Activated T-helper 9 cell treated with anti-CD3 and anti-CD28 coated beads, Interleukin-2, amount 50 U/mL, for 16 hours (primary cell): ENCODE measurements around the gene ANXA6.

ENCODE experiments used
- DNase-seq: peaks from one replicate; pipeline ENCODE4 v3.0.0-alpha.2; 2020; ENCODE audit warnings: low read depth

Gene ANXA6

GRCh38 chr5:151153300-151153699 lies 4.3 kb downstream of the ANXA6 start:
- DNase-seq = no peak

- peak; percentile 30 for DNase-seq
Observed at GRCh38 chr5:151151793-151152192, 5.8 kb downstream of the ANXA6 start.

- no peak for DNase-seq
Observed at GRCh38 chr5:151151263-151151660, 6.3 kb downstream of the ANXA6 start.

- peak; percentile 39 for DNase-seq
Observed at GRCh38 chr5:151150471-151151262, 6.9 kb downstream of the ANXA6 start.

GRCh38 chr5:151148583-151148982 lies 9.0 kb downstream of the ANXA6 start:
- DNase-seq = no peak

- no peak for DNase-seq
Observed at GRCh38 chr5:151147033-151147432, 10.5 kb downstream of the ANXA6 start.

- no peak for DNase-seq
Observed at GRCh38 chr5:151146061-151146460, 11.5 kb downstream of the ANXA6 start.

- DNase-seq = no peak
Observed at GRCh38 chr5:151144922-151145321, 12.7 kb downstream of the ANXA6 start.

GRCh38 chr5:151144275-151144674 lies 13.3 kb downstream of the ANXA6 start:
- no peak for DNase-seq

- no peak for DNase-seq
Observed at GRCh38 chr5:151143645-151144044, 13.9 kb downstream of the ANXA6 start.

GRCh38 chr5:151142933-151143332 lies 14.6 kb downstream of the ANXA6 start:
- no peak for DNase-seq

GRCh38 chr5:151141535-151141934 lies 16.0 kb downstream of the ANXA6 start:
- peak; percentile 42 for DNase-seq

GRCh38 chr5:151140686-151141459 lies 16.7 kb downstream of the ANXA6 start:
- DNase-seq = no peak

- no peak for DNase-seq
Observed at GRCh38 chr5:151139646-151140045, 17.9 kb downstream of the ANXA6 start.

- no peak for DNase-seq
Observed at GRCh38 chr5:151139015-151139414, 18.6 kb downstream of the ANXA6 start.

- no peak for DNase-seq
Observed at GRCh38 chr5:151138114-151138513, 19.5 kb downstream of the ANXA6 start.

- DNase-seq = no peak
Observed at GRCh38 chr5:151137067-151137825, 20.3 kb downstream of the ANXA6 start.

- DNase-seq = no peak
Observed at GRCh38 chr5:151134228-151134627, 23.4 kb downstream of the ANXA6 start.

GRCh38 chr5:151132963-151133362 lies 24.6 kb downstream of the ANXA6 start:
- DNase-seq = no peak

GRCh38 chr5:151130922-151131891 lies 26.4 kb downstream of the ANXA6 start:
- no peak for DNase-seq

GRCh38 chr5:151130235-151130921 lies 27.2 kb downstream of the ANXA6 start:
- no peak for DNase-seq
